GM19463 (cell line): ENCODE results near the gene SHROOM3.
"Not testable (repeated sequence)": the region's sequence is repeated elsewhere in the genome, so short reads cannot be mapped to it uniquely, and the experiment has no call there.

Experiments used
- ATAC-seq: cut with Tn5 transposase; IDR thresholded peaks from one replicate; pipeline ENCODE4 v1.9.1; 2021; ENCODE audit warnings: mild to moderate bottlenecking, moderate library complexity; ENCODE audit not compliant: unreplicated experiment

SHROOM3 gene

GRCh38 chr4:76434901-76435527 is at the start of gene SHROOM3:
SHROOM3 (plus strand) TSS chr4:76435229; CDS start chr4:76436053, 824 bp downstream.
- no peak for ATAC-seq

- no peak for ATAC-seq
Observed at GRCh38 chr4:76385974-76386373, 49.1 kb upstream of the SHROOM3 start.

GRCh38 chr4:76386566-76387305 is 48.3 kb upstream of the SHROOM3 start:
- ATAC-seq, result no peak

- ATAC-seq, result no peak
Observed at GRCh38 chr4:76388160-76388908, 46.7 kb upstream of the SHROOM3 start.

DNA sequence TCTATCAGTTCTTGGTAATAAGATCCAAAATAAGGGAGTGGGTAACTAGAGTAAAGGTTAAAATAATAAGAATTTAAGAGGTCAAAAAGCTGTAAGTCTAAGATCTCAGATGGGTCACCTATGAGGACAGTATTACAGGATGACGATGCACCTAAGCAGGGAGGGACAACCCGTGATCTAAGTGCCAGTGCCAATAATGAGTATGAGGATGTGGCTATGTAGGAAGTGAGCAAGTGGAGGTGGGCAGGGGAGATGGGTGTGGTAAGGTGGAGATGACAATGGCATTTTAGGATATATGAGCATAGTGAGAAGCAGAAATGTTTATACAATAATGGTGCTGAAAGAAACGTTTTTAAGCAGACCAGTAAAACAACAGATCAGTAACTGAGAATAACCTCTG is 33.4 kb upstream of the SHROOM3 start:
- no peak for ATAC-seq

- ATAC-seq, result no peak
Observed at GRCh38 chr4:76406081-76406480, 28.9 kb upstream of the SHROOM3 start.

- no peak for ATAC-seq
Observed at GRCh38 chr4:76407440-76408119, 27.4 kb upstream of the SHROOM3 start.

DNA sequence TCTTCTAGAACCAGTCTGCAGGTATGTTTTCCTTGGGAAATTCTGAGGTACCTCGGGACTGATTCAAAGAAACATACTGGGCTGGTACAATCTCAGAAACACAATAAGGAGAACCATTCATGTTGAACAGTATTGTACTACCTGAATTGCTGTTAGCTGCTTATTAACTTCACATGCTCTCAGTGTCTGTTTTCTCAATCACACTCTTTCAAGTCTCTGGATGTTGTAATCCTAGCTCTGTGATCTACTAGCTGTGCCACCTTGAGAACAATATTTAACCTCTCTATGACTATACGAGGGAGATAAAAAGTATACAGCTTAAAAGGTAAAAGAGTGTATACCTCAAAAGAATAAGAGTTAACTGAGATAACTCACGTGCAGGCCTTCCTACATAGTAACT is 24.4 kb upstream of the SHROOM3 start:
- no peak for ATAC-seq

DNA sequence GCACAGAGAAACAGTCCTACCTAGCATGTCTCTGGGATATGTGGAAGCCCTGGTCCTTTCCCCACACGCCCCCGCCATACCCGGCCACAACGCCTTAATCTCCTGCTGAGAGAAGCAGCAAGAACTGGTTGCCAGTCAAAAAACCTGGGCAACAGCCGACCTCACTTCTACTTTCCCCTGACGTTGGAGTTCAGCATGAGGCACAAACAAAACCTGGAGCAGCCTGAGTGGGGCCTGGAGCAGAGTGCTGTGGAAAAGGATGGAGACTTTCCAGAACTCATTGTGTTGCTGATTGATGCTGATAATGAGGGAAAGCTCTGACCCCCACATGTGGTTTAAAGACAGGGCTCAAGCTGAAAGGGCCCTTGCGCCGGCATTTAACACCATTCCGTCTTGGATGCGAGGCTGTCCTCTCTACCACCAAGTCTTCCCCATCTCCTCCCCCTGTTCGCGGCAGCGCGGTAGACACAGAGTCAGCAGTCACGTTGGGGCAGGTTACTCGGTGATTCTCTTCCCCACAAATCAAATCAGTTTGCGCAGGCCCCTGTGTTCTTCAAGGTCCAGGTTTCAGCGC is 14.8 kb upstream of the SHROOM3 start:
- ATAC-seq, result no peak

GRCh38 chr4:76420762-76421581 is 14.1 kb upstream of the SHROOM3 start, which contains the start of gene CCDC158:
CCDC158 (minus strand) TSS chr4:76421141; CDS start chr4:76403207, 17,934 bp downstream.
- no peak for ATAC-seq

- not testable (repeated sequence) for ATAC-seq
Observed at GRCh38 chr4:76423159-76423558, 11.9 kb upstream of the SHROOM3 start.

- no peak for ATAC-seq
Observed at GRCh38 chr4:76426272-76426671, 8.8 kb upstream of the SHROOM3 start.

- no peak for ATAC-seq
Observed at GRCh38 chr4:76429636-76430035, 5.4 kb upstream of the SHROOM3 start.

DNA sequence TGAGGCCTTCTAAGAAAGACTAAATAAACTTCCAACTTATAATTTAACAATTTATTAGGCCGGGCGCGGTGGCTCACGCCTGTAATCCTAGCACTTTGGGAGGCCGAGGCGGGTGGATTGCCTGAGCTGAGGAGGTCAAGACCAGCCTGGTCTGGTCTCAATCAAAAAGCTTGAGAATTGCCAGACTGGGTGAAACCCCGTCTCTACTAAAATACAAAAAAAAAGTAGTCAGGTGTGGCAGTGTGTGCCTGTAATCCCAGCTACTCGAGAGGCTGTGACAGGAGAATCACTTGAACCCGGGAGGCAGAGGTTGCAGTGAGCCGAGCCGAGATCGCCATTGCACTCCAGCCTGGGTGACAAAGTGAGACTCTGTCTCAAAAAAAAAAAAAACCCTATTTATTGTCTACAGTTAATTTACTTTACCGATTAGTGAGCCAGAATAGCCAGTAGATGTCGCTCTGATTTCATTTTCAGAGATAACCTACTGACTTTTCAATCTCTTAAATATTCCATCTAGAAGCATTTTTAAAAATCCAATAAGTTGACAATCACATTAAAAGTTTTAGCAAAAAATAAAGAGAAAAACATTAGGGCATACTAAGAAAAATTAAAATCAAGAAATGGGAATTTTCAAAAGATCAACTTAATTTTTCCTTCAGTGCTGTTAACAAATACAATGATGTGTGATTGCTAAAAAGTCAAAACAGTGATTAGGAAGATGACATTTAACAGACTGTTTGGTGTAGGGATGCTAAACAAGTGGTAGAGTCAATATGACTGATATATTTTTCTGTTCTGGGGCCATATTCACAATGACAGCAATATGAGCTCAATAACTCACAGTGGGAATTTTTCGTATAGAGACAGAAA is 4.3 kb upstream of the SHROOM3 start:
- no peak for ATAC-seq

DNA sequence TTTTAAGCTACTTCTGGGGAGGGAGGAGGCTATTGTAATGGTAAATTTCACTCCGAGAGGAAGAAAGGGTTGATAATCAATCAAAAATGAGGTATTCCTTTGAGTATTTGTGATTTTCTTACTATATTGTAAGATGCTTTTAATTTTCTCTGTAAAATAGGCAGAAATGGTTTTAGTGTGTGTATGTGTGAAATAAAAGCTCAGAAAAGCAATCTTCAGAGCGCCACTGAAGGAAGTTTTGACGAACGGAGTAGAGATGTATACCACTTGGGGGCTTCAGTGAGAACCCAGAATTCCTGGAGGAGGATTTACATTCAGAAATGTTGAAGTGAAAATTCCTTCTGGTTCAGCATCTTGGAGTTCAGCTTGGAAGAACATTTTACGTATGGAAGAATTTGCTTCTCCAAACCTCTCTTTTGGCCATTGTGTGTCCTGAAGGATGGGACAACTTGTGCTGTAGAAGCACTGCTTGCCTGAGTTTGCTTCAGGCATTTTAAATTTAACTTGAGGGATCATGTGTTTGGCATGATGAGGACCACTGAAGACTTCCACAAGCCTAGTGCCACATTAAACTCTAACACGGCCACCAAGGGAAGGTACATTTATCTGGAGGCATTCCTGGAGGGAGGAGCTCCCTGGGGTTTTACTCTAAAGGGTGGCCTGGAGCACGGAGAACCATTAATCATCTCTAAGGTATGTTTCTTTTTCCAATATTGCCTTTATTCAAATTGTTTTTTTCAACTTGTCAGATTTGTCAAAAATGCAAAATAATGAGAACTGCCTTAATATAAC is 695 bp downstream of the SHROOM3 start:
- no peak for ATAC-seq

DNA sequence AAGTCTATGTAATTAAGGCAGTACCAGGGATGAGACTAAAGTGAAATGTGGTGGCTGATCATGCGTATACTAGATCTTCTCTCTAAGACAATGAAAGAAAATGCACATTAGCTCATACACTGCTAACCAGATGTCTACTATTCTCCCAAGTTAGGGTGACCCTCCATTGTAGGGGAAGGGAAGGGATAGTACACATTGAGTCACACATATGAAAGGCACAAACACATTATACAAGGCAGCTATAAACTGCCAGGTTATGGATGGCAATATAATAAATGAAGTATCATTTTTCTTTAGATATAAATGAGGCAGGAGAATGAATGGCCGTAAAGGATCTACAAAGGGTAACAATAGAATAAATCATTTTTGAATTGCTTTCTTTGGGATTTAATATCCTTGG is 4.5 kb downstream of the SHROOM3 start:
- ATAC-seq, result no peak

GRCh38 chr4:76441881-76442280 is 6.9 kb downstream of the SHROOM3 start:
- ATAC-seq, result no peak

GRCh38 chr4:76442807-76443206 is 7.8 kb downstream of the SHROOM3 start:
- no peak for ATAC-seq
